Activated CD8-positive, alpha-beta memory T cell treated with anti-CD3 and anti-CD28 coated beads for 4 hours (primary cell): Measurements from ENCODE around the gene HFM1.

Source experiments
- DNase-seq, 2 donors: peaks; one replicate each; pipeline ENCODE4 v3.0.0-alpha.2; 2020; ENCODE audit warnings: low read depth in 2 of 2

The HFM1 gene

GRCh38 chr1:91261655-91262054 is 143.0 kb downstream of the HFM1 start:
- DNase-seq: no peak

- DNase-seq: no peak
These were observed 159.2 kb downstream of the HFM1 start for GRCh38 chr1:91245435-91245834.

GRCh38 chr1:91244737-91245136 is 159.9 kb downstream of the HFM1 start:
- no peak for DNase-seq

GRCh38 chr1:91243171-91243570 is 161.5 kb downstream of the HFM1 start:
- DNase-seq: no peak

GRCh38 chr1:91234181-91234580 is 170.5 kb downstream of the HFM1 start:
- DNase-seq: no peak

- DNase-seq: no peak
These were observed 177.9 kb downstream of the HFM1 start for GRCh38 chr1:91226741-91227140.

GRCh38 chr1:91224878-91225277 is 179.8 kb downstream of the HFM1 start:
- no peak for DNase-seq

GRCh38 chr1:91221017-91221416 is 183.6 kb downstream of the HFM1 start:
- no peak for DNase-seq

- no peak for DNase-seq
These were observed 186.7 kb downstream of the HFM1 start for GRCh38 chr1:91217911-91218310.
